ENCODE measurements around the gene HAVCR2.

DNA sequence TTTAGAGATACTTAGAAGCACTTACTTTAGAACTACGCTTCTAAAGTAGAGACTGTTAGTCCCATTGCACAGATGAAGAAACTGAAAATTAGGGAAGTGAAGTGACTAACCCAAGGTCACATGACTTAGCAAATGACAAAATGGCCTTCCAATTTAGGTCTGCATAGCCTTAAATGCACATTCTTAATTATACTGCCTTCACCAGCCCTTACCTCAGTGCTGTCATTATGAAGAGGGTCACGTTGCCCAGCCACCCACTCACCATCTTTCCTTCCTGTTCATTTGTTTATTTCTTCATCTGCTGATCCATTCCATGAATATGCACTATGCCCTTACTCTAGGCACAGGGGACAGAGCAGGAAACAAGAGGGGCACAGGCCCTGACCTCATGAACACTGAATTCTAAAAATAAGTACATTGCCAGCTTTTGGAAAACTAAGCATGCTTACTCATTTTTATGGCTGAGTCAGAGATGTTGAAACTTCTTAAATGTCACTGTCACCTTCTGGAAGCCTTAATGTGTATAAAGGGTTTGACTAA lies 8.6 kb downstream of the HAVCR2 start:
- TF ChIP-seq, protein P1, sequence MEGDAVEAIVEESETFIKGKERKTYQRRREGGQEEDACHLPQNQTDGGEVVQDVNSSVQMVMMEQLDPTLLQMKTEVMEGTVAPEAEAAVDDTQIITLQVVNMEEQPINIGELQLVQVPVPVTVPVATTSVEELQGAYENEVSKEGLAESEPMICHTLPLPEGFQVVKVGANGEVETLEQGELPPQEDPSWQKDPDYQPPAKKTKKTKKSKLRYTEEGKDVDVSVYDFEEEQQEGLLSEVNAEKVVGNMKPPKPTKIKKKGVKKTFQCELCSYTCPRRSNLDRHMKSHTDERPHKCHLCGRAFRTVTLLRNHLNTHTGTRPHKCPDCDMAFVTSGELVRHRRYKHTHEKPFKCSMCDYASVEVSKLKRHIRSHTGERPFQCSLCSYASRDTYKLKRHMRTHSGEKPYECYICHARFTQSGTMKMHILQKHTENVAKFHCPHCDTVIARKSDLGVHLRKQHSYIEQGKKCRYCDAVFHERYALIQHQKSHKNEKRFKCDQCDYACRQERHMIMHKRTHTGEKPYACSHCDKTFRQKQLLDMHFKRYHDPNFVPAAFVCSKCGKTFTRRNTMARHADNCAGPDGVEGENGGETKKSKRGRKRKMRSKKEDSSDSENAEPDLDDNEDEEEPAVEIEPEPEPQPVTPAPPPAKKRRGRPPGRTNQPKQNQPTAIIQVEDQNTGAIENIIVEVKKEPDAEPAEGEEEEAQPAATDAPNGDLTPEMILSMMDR (IDR thresholded peaks at IDR 0.05; ENCODE audit: low read depth, low read length, poor library complexity, severe bottlenecking) = no peak
- no peak for TF ChIP-seq EZH2phosphoT487 (IDR thresholded peaks at IDR 0.05; ENCODE audit: borderline replicate concordance, low read length)

All from DOHH2 (cell line).